Calu3 (cell line): ENCODE results near the gene PRELID2. TPM values are rescaled to one million over a fixed set of nuclear protein-coding genes. Genes with fewer than 3 reads are reported as not detected.
A peak's percentile ranks its signal among the peaks of the same experiment; 100 is the strongest.

Experiments used
- BruUV-seq: library from RNA; stranded (reverse); fragments of 400-500 nt; replicated peaks from 2 replicates; lab custom pipeline; 2021; lab: Mats Ljungman, UMichigan
- CTCF ChIA-PET: fragments of 300-600 bp; sonication (Branson Sonifier 250); formaldehyde crosslinking; loops from one replicate; lab custom pipeline; 2022; ENCODE audit warnings: antibody characterized with exemption; lab: Charles Lee
- DNase-seq: peaks from one replicate; pipeline ENCODE4 v3.0.0; 2022
- H3K27ac Mint-ChIP-seq: one replicate; pipeline ENCODE4 v1.8.0; 2022; ENCODE audit warnings: mixed read lengths; ENCODE audit not compliant: unreplicated experiment
- H3K27me3 Mint-ChIP-seq: one replicate; pipeline ENCODE4 v1.8.0; 2022; ENCODE audit warnings: mixed read lengths; ENCODE audit not compliant: unreplicated experiment
- H3K36me3 Mint-ChIP-seq: one replicate; pipeline ENCODE4 v1.8.0; 2022; ENCODE audit warnings: mild to moderate bottlenecking, moderate library complexity, mixed read lengths; ENCODE audit not compliant: insufficient read depth, unreplicated experiment
- H3K4me1 Mint-ChIP-seq: one replicate; pipeline ENCODE4 v1.8.0; 2022; ENCODE audit warnings: mild to moderate bottlenecking, low read depth, mixed read lengths; ENCODE audit not compliant: unreplicated experiment
- H3K4me3 Mint-ChIP-seq: one replicate; pipeline ENCODE4 v1.8.0; 2022; ENCODE audit warnings: mild to moderate bottlenecking, low read depth, moderate library complexity, mixed read lengths; ENCODE audit not compliant: unreplicated experiment
- H3K9me3 Mint-ChIP-seq: one replicate; pipeline ENCODE4 v1.8.0; 2022; ENCODE audit warnings: low read depth, mixed read lengths; ENCODE audit not compliant: unreplicated experiment
- CTCF ChIP-seq: fragments of 200-600 bp; IDR thresholded peaks from one replicate; pipeline ENCODE4 v1.8.0; 2022; ENCODE audit warnings: antibody characterized with exemption; ENCODE audit not compliant: unreplicated experiment
- intact Hi-C: fragments of 100-400 bp; cut with micrococcal nuclease; formaldehyde crosslinking; loops from one replicate; pipeline ENCODE4 v1.10.0; 2022; ENCODE audit not compliant: unreplicated experiment
- total RNA-seq: library from RNA; stranded (reverse); gene quantifications from 2 replicates; pipeline ENCODE4 v1.2.3, GENCODE V29; 2022

PRELID2 gene
- total RNA-seq, 1 experiment from 2014 or later, result 33.4 TPM

GRCh38 chr5:145718956-145719355, 116.2 kb downstream of the PRELID2 start:
- DNase-seq, result peak; percentile 15
- Mint-ChIP-seq H3K4me3 (no peak overlapping the region), H3K36me3 (no peaks in the 10 kb centered on the region), H3K4me1 (no peaks in the 10 kb centered on the region), H3K9me3 (no peaks in the 10 kb centered on the region), H3K27me3 (no peaks in the 10 kb centered on the region), H3K27ac (no peak overlapping the region)
- TF ChIP-seq CTCF, result peak; percentile 39
- CTCF ChIA-PET, result interaction anchor here (0.7 to 1.3 kb wide), 7 partner anchors 10 to 1515 kb away, joined by 3 to 4 read pairs (median 3); partner anchors contain the start of gene PRELID2
- intact Hi-C loops, result loop anchor here (10.0 kb wide), 1 partner anchor 1514 kb away; no protein-coding TSS in a partner anchor
- BruUV-seq, result no TSS peak

GRCh38 chr5:145715412-145715811, 119.7 kb downstream of the PRELID2 start:
- no peak for DNase-seq
- intact Hi-C loops, result loop anchor here (10.0 kb wide), 1 partner anchor 1511 kb away; no protein-coding TSS in a partner anchor
- Mint-ChIP-seq H3K27me3 (no peaks in the 10 kb centered on the region), H3K36me3 (no peaks in the 10 kb centered on the region), H3K27ac (no peak overlapping the region), H3K9me3 (no peaks in the 10 kb centered on the region), H3K4me1 (no peaks in the 10 kb centered on the region), H3K4me3 (no peak overlapping the region)
- BruUV-seq, result no TSS peak
- CTCF ChIA-PET, result no interaction called here
- TF ChIP-seq CTCF, result no peak

DNA sequence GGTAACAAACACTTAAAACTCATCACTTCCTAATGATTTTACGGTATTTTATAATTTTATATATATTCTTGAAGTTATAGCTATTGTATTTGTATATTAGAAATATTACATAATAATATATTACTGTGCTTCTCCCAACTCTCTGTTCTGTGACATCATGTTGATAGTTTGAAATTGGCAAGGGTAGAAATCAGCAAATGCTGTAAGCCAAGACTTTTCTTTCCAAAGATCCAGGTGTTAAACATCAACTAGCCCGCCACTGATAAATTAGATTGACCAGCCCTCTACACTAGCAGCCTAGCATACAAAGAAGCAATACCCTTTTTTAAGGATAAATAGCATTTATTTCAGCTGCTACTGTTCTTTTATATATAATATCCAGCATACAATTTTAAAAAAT, 122.9 kb downstream of the PRELID2 start:
- CTCF ChIA-PET, result no interaction called here
- DNase-seq, result no peak
- no peak overlapping the region for H3K4me3 Mint-ChIP-seq
- no peaks in the 10 kb centered on the region for H3K36me3 Mint-ChIP-seq
- no peaks in the 10 kb centered on the region for H3K27me3 Mint-ChIP-seq
- intact Hi-C loops, result loop anchor here (10.0 kb wide), 1 partner anchor 1507 kb away; no protein-coding TSS in a partner anchor
- no peaks in the 10 kb centered on the region for H3K4me1 Mint-ChIP-seq
- BruUV-seq, result no TSS peak
- H3K27ac Mint-ChIP-seq, result no peak overlapping the region
- no peaks in the 10 kb centered on the region for H3K9me3 Mint-ChIP-seq
- no peak for TF ChIP-seq CTCF

DNA sequence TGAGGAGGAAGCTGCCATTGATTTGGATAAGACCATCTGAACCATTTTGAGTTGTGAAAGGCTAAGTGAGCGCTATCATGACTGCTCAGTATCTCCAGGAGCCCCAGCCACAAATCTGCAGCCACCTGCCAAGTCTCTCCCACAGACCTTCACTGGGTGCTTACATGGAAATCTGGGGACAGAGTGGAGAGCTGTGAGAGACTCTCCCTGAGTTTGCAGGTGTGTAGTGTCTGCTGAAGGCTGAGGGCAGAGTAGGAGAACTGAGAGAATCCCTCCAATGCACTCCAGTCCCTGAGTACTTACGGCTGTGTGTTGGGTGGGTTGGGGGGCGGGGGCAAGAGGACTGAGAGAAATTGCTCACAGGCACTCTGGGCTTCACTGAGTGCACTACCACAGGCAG, 123.7 kb downstream of the PRELID2 start:
- no peaks in the 10 kb centered on the region for H3K4me1 Mint-ChIP-seq
- DNase-seq, result no peak
- no peak overlapping the region for H3K27ac Mint-ChIP-seq
- H3K4me3 Mint-ChIP-seq, result no peak overlapping the region
- no peaks in the 10 kb centered on the region for H3K9me3 Mint-ChIP-seq
- H3K36me3 Mint-ChIP-seq, result no peaks in the 10 kb centered on the region
- H3K27me3 Mint-ChIP-seq, result no peaks in the 10 kb centered on the region
- no TSS peak for BruUV-seq
- no peak for TF ChIP-seq CTCF
- intact Hi-C loops, result loop anchor here (10.0 kb wide), 1 partner anchor 1507 kb away; no protein-coding TSS in a partner anchor
- CTCF ChIA-PET, result no interaction called here

Other genes with a start within 250 kb of the PRELID2 start
- not detected in 2 replicates for gene GRXCR2, start 37.7 kb upstream of the PRELID2 start, total RNA-seq
- 21.9 and 25.1 TPM in 2 replicates for gene SH3RF2, start 101.2 kb upstream of the PRELID2 start, total RNA-seq